Activated CD4-positive, alpha-beta memory T cell treated with anti-CD3 and anti-CD28 coated beads, Interleukin-2, amount 10 ng/mL, durations not matched to agents 7 days and 5 days (primary cell): ENCODE results near the gene CEACAM7. TPM values are rescaled to one million over a fixed set of nuclear protein-coding genes. Genes with fewer than 3 reads are reported as not detected.
"Not testable (repeated sequence)": the region's sequence is repeated elsewhere in the genome, so short reads cannot be mapped to it uniquely, and the experiment has no call there.

Experiments
- CTCF ChIA-PET: fragments of 350-600 bp; sonication (Branson Sonifier 250); formaldehyde crosslinking; loops from one replicate; lab custom pipeline; 2021; ENCODE audit warnings: antibody characterized with exemption, inconsistent platforms; lab: Charles Lee
- POLR2A ChIA-PET: fragments of 350-600 bp; sonication (Branson Sonifier 250); formaldehyde crosslinking; loops from one replicate; lab custom pipeline; 2021; ENCODE audit warnings: antibody characterized with exemption; lab: Charles Lee
- DNase-seq: peaks from one replicate; pipeline ENCODE4 v3.0.0-alpha.2; 2020
- H3K27ac Mint-ChIP-seq: one replicate; pipeline ENCODE4 v1.8.0; 2021; ENCODE audit warnings: mild to moderate bottlenecking, mixed read lengths
- H3K27me3 Mint-ChIP-seq: one replicate; pipeline ENCODE4 v1.8.0; 2021; ENCODE audit warnings: mixed read lengths
- H3K36me3 Mint-ChIP-seq: one replicate; pipeline ENCODE4 v1.8.0; 2021; ENCODE audit warnings: low read depth, mixed read lengths
- H3K4me1 Mint-ChIP-seq: one replicate; pipeline ENCODE4 v1.8.0; 2021; ENCODE audit warnings: mixed read lengths
- H3K4me3 Mint-ChIP-seq: one replicate; pipeline ENCODE4 v1.8.0; 2021; ENCODE audit warnings: mild to moderate bottlenecking, mixed read lengths
- H3K9me3 Mint-ChIP-seq: one replicate; pipeline ENCODE4 v1.8.0; 2021; ENCODE audit warnings: mixed read lengths
- total RNA-seq, 2 experiments: library from RNA; stranded (reverse); gene quantifications; one replicate each; pipeline ENCODE4 v1.2.3, GENCODE V29; 2021

CEACAM7 gene
- total RNA-seq, 2 experiments from 2014 or later, result not detected

DNA sequence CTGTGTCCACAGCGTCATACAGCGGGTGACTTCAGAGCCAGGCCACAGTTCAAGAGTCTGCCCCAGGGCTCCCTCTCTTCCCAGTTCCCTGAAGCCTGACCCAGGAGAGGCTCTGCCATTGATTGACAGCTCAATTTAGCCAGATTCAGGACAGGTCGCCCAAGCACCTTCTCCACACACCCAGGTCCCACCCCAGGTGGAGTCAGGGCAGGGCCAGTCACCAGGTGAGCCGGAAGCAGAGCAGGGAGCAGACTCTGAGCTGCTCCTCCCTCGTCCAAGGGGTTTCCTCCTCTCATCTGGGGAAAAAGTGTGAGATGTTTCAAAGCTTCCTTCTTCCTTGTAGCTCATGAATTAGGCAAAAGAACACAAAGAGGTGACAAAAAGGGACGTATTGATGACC, 5.6 kb downstream of the CEACAM7 start:
- Mint-ChIP-seq H3K27ac (no peak overlapping the region), H3K27me3 (peaks cover 25% of the 10 kb centered on the region), H3K4me1 (no peaks in the 10 kb centered on the region), H3K9me3 (no peaks in the 10 kb centered on the region), H3K36me3 (no peaks in the 10 kb centered on the region), H3K4me3 (no peak overlapping the region)
- no peak for DNase-seq
- ChIA-PET CTCF (interaction anchor here (1.7 kb wide), 1 partner anchor 41 kb away, joined by 7 read pairs; no protein-coding TSS in a partner anchor), POLR2A (no interaction called here)

- Mint-ChIP-seq H3K36me3 (no peaks in the 10 kb centered on the region), H3K27ac (no peak overlapping the region), H3K4me3 (no peak overlapping the region), H3K27me3 (peaks cover 40% of the 10 kb centered on the region), H3K4me1 (no peaks in the 10 kb centered on the region), H3K9me3 (peaks cover 3% of the 10 kb centered on the region)
- DNase-seq, result no peak
- CTCF ChIA-PET, result no interaction called here
- POLR2A ChIA-PET, result no interaction called here
Observed at GRCh38 chr19:41671486-41671885, 16.6 kb downstream of the CEACAM7 start.

DNA sequence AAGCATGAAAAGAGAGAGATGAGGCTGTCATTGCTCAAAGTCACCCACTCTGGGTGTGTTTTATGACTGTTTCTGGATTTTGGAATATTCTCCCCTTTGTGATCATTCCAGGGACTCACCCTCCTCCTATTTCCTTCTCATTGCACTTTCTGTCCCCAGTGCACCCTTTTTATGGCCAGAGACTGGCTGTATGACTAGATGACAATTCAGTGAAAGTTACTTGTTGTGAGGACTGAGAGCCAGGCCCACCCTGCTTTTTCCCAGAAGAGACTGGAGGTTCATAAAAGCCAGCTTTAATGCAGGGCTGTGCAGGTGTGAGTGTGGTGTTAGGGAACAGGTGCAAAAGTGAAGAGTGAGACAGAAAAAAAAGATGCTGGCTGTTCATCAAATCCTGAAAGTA, 17.3 kb downstream of the CEACAM7 start:
- DNase-seq, result no peak
- no peak overlapping the region for H3K27ac Mint-ChIP-seq
- H3K27me3 Mint-ChIP-seq, result peaks cover 36% of the 10 kb centered on the region
- H3K9me3 Mint-ChIP-seq, result peaks cover 8% of the 10 kb centered on the region
- no peaks in the 10 kb centered on the region for H3K36me3 Mint-ChIP-seq
- H3K4me1 Mint-ChIP-seq, result no peaks in the 10 kb centered on the region
- POLR2A ChIA-PET, result no interaction called here
- CTCF ChIA-PET, result no interaction called here
- H3K4me3 Mint-ChIP-seq, result no peak overlapping the region

DNA sequence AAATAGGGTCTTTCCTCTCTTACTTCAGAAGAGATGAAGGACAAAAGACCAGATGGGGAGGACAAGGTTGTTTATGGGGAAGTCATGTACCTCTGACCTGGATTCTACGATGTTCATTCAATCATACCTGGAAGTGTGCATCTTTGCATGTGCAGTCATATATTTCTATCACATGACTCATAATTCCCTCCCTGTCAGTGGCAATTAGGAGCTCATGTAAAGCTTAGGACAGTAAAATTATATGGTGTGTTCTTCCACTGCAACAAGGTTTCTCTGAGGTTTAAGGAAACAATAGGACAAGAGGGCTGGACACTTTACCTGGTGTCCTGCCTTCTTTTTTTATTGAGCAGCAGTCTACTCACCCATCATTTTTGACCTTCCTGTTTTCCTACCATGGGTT, 19.8 kb downstream of the CEACAM7 start:
- no peak overlapping the region for H3K27ac Mint-ChIP-seq
- ChIA-PET CTCF (interaction anchor here (0.9 kb wide), 1 partner anchor 367 kb away, joined by 3 read pairs; no protein-coding TSS in a partner anchor), POLR2A (no interaction called here)
- H3K36me3 Mint-ChIP-seq, result peaks cover 3% of the 10 kb centered on the region
- DNase-seq, result no peak
- H3K9me3 Mint-ChIP-seq, result peaks cover 16% of the 10 kb centered on the region
- no peak overlapping the region for H3K4me3 Mint-ChIP-seq
- no peaks in the 10 kb centered on the region for H3K4me1 Mint-ChIP-seq
- H3K27me3 Mint-ChIP-seq, result peaks cover 29% of the 10 kb centered on the region

DNA sequence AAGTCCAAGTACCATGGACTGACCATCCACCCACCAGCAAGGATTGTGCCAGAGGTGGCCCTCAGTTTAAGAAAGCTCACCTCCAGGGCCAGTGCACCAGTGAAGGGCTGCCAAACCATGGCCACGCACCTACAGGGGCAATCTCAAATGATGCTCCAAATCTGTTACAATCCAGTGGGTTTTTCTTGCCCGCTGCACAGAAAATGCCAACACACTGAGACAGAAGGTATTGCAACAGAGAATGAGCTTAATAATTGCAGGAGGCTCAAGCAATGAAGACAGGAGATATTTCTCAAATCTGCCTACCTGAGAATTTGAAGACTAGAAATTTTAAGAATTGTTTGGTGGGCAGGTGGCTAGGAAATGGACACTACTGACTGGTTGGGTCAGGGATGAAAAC, 22.0 kb downstream of the CEACAM7 start:
- ChIA-PET CTCF (interaction anchor here (1.5 kb wide), 1 partner anchor 24 kb away, joined by 6 read pairs; no protein-coding TSS in a partner anchor), POLR2A (no interaction called here)
- peaks cover 3% of the 10 kb centered on the region for H3K36me3 Mint-ChIP-seq
- no peaks in the 10 kb centered on the region for H3K4me1 Mint-ChIP-seq
- H3K4me3 Mint-ChIP-seq, result no peak overlapping the region
- no peak overlapping the region for H3K27ac Mint-ChIP-seq
- no peak for DNase-seq
- peaks cover 28% of the 10 kb centered on the region for H3K27me3 Mint-ChIP-seq
- H3K9me3 Mint-ChIP-seq, result peaks cover 16% of the 10 kb centered on the region

GRCh38 chr19:41657157-41657556, 30.9 kb downstream of the CEACAM7 start:
- Mint-ChIP-seq H3K36me3 (no peaks in the 10 kb centered on the region), H3K9me3 (no peaks in the 10 kb centered on the region), H3K27me3 (peaks cover 55% of the 10 kb centered on the region), H3K27ac (no peak overlapping the region), H3K4me1 (peaks cover 3% of the 10 kb centered on the region), H3K4me3 (no peak overlapping the region)
- ChIA-PET CTCF (no interaction called here), POLR2A (no interaction called here)
- DNase-seq, result no peak

DNA sequence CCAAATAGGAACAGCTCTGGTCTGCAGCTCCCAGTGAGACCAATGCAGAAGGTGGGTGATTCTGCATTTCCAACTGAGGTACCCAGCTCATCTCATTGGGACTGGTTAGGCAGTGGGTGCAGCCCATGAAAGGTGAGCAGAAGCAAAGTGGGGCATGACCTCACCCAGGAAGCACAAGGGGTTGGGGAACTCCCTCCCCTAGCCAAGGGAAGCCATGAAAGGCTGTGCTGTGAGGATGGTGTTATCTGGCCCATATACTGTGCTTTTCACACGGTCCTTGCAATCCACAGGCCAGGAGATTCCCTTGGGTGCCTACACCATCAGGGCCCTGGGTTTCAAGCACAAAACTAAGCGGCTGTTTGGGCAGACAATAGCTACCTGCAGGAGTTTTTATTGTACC, 31.3 kb downstream of the CEACAM7 start:
- H3K36me3 Mint-ChIP-seq, H3K4me3 Mint-ChIP-seq, H3K4me1 Mint-ChIP-seq, DNase-seq, H3K9me3 Mint-ChIP-seq, CTCF ChIA-PET, POLR2A ChIA-PET, H3K27ac Mint-ChIP-seq: not testable (repeated sequence)
- H3K27me3 Mint-ChIP-seq, result peaks cover 52% of the 10 kb centered on the region

DNA sequence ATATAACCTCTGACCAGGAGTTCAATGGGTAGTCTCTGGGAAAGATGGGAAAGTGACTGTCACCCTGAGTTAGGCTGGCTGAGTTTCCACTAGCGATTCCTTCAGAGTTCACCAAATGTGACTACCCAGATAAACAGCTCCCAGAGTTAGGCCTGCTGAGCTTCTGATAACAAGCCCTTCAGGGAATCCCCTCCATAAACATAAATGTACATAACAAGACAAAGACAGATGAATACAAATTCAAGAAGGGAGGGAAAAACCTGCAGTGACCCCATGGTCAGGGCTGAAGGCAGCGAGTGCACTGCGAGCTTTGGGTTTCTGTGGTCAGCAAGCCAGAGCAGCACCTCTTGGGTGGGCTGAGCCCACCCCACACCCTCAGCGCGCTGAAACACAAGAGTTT, 35.8 kb downstream of the CEACAM7 start:
- Mint-ChIP-seq H3K4me3 (no peak overlapping the region), H3K9me3 (no peaks in the 10 kb centered on the region), H3K36me3 (no peaks in the 10 kb centered on the region), H3K27ac (no peak overlapping the region), H3K27me3 (peaks cover 25% of the 10 kb centered on the region), H3K4me1 (peaks cover 3% of the 10 kb centered on the region)
- CTCF ChIA-PET, result interaction anchor here (1.3 to 2.6 kb wide), 2 partner anchors 11 to 143 kb away, joined by 4 to 13 read pairs; no protein-coding TSS in a partner anchor
- POLR2A ChIA-PET, result no interaction called here
- DNase-seq, result no peak

DNA sequence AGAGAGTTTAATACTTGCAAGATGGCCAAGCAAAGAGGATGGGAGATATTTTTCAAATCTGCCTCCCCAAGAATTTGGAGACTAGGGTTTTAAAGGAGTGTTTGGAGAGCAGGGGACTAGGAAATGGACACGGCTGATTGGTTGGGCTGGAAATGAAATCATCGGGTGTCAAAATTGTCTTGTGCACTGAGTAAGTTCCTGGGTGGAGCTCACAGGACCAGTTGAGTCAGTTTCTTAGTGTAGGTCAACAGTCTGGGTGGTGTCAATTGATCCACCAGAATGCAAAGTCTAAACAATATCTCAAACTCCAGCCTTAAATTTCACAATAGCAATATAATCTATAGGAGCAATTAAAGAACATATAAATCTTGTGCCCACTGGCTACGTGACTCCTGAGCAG, 38.2 kb downstream of the CEACAM7 start:
- DNase-seq, result no peak
- ChIA-PET POLR2A (no interaction called here), CTCF (interaction anchor here (0.9 kb wide), 1 partner anchor 8 kb away, joined by 4 read pairs; no protein-coding TSS in a partner anchor)
- no peaks in the 10 kb centered on the region for H3K36me3 Mint-ChIP-seq
- H3K4me3 Mint-ChIP-seq, result no peak overlapping the region
- H3K27me3 Mint-ChIP-seq, result peaks cover 20% of the 10 kb centered on the region
- H3K4me1 Mint-ChIP-seq, result no peaks in the 10 kb centered on the region
- H3K9me3 Mint-ChIP-seq, result no peaks in the 10 kb centered on the region
- no peak overlapping the region for H3K27ac Mint-ChIP-seq

- H3K9me3 Mint-ChIP-seq, result no peaks in the 10 kb centered on the region
- no peaks in the 10 kb centered on the region for H3K4me1 Mint-ChIP-seq
- peak; percentile 42 for DNase-seq
- POLR2A ChIA-PET, result no interaction called here
- H3K27ac Mint-ChIP-seq, result no peak overlapping the region
- CTCF ChIA-PET, result interaction anchor here (0.6 to 2.0 kb wide), 8 partner anchors 9 to 107 kb away, joined by 3 to 9 read pairs (median 4); no protein-coding TSS in a partner anchor
- H3K36me3 Mint-ChIP-seq, result no peaks in the 10 kb centered on the region
- no peak overlapping the region for H3K4me3 Mint-ChIP-seq
- peaks cover 16% of the 10 kb centered on the region for H3K27me3 Mint-ChIP-seq
Observed at GRCh38 chr19:41646589-41647204, 41.4 kb downstream of the CEACAM7 start.

DNA sequence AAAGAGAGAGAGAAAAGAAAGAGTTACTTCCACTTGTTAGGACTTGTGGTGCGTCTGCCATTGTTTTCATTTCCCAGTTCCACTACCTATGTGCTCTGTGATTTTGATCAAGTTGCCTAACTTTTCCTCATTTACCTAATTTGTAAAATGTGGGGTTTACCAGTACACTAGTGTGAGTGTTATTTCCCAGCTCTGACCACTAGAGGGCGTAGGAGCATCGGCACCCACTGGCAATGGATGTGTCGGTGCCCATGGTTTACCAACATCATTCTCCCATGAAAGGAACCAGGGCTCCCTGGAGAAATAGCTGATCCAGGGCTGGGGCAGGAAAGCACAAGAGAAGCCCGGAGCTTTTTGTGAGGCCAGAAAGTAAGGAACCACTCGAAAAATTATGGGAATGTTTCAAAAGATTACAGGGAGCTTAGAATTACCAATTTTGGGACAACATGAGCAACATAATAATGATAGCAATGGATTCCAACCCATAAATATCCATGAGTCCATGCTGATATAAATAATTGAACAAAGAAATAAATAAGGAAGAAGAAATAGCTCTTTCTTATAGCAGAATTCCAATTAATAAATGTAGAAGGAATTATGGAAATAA, 46.1 kb downstream of the CEACAM7 start:
- no peak overlapping the region for H3K27ac Mint-ChIP-seq
- H3K36me3 Mint-ChIP-seq, result no peaks in the 10 kb centered on the region
- ChIA-PET POLR2A (no interaction called here), CTCF (interaction anchor here (0.8 to 2.9 kb wide), 24 partner anchors 8 to 185 kb away, joined by 3 to 21 read pairs (median 4); no protein-coding TSS in a partner anchor)
- no peaks in the 10 kb centered on the region for H3K9me3 Mint-ChIP-seq
- no peak overlapping the region for H3K4me3 Mint-ChIP-seq
- H3K27me3 Mint-ChIP-seq, result peaks cover 18% of the 10 kb centered on the region
- peak; percentile 67 for DNase-seq
- peaks cover 2% of the 10 kb centered on the region for H3K4me1 Mint-ChIP-seq

GRCh38 chr19:41638641-41639081, 49.4 kb downstream of the CEACAM7 start:
- ChIA-PET POLR2A (no interaction called here), CTCF (interaction anchor here (1.1 to 2.9 kb wide), 4 partner anchors 8 to 68 kb away, joined by 3 to 9 read pairs (median 4); no protein-coding TSS in a partner anchor)
- DNase-seq, result no peak
- H3K27me3 Mint-ChIP-seq, result peaks cover 48% of the 10 kb centered on the region
- peaks cover 2% of the 10 kb centered on the region for H3K4me1 Mint-ChIP-seq
- no peaks in the 10 kb centered on the region for H3K36me3 Mint-ChIP-seq
- H3K9me3 Mint-ChIP-seq, result no peaks in the 10 kb centered on the region
- no peak overlapping the region for H3K27ac Mint-ChIP-seq
- H3K4me3 Mint-ChIP-seq, result no peak overlapping the region

DNA sequence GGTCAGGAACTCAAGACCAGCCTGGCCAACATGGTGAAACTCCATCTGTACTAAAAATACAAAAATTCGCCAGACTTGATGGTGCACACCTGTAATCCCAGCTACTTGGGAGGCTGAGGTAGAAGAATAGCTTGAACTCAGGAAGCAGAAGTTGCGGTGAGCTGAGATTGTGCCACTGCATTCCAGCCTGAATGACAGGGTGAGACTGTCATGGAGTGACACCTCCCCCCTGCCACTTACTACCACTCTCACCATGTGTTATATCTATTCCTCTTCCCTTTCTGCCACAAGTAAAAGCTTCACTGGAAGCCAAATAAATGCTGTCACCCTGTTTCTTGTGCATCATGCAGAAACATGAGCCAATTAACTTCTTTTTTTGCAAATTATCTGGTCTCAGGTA, 50.6 kb downstream of the CEACAM7 start:
- H3K9me3 Mint-ChIP-seq, result no peaks in the 10 kb centered on the region
- peaks cover 48% of the 10 kb centered on the region for H3K27me3 Mint-ChIP-seq
- H3K4me1 Mint-ChIP-seq, result peaks cover 2% of the 10 kb centered on the region
- H3K36me3 Mint-ChIP-seq, result no peaks in the 10 kb centered on the region
- CTCF ChIA-PET, result interaction anchor here (2.9 kb wide), 1 partner anchor 9 kb away, joined by 9 read pairs; no protein-coding TSS in a partner anchor
- H3K27ac Mint-ChIP-seq, result no peak overlapping the region
- no peak overlapping the region for H3K4me3 Mint-ChIP-seq
- POLR2A ChIA-PET, result no interaction called here
- no peak for DNase-seq
